PFSK-1 (cell line): ENCODE data around the gene OLFML2A.

Source experiments
- FOXP2 ChIP-seq: optimal IDR thresholded peaks from 2 replicates; pipeline ENCODE3; 2011; ENCODE audit warnings: borderline replicate concordance, control low read depth, inconsistent platforms; ENCODE audit not compliant: insufficient read depth; ENCODE audit errors: extremely low read length, extremely low read depth
- POLR2AphosphoS5 ChIP-seq: IDR thresholded peaks from 2 replicates; pipeline ENCODE4 v1.6.1; 2012; ENCODE audit warnings: low read depth, mild to moderate bottlenecking, control low read depth, low read length, moderate library complexity
- REST ChIP-seq, 2 experiments: IDR thresholded peaks; 2 replicates each; pipeline versions ENCODE4 v1.6.1 to v1.8.0; 2011 to 2012; ENCODE audit warnings: low read depth in 2 of 2, low read length in 2 of 2, control low read depth in 1 of 2, inconsistent platforms in 1 of 2, mild to moderate bottlenecking in 1 of 2, moderate library complexity in 1 of 2; ENCODE audit not compliant: insufficient read depth in 1 of 2
- SIN3A ChIP-seq: IDR thresholded peaks from 2 replicates; pipeline ENCODE4 v1.6.1; 2012; ENCODE audit warnings: mild to moderate bottlenecking, low read length, moderate library complexity, borderline replicate concordance; ENCODE audit not compliant: insufficient read depth
- TAF1 ChIP-seq: IDR thresholded peaks from 2 replicates; pipeline ENCODE4 v1.6.1; 2012; ENCODE audit warnings: low read length, control low read depth, borderline replicate concordance; ENCODE audit not compliant: insufficient read depth

DNA sequence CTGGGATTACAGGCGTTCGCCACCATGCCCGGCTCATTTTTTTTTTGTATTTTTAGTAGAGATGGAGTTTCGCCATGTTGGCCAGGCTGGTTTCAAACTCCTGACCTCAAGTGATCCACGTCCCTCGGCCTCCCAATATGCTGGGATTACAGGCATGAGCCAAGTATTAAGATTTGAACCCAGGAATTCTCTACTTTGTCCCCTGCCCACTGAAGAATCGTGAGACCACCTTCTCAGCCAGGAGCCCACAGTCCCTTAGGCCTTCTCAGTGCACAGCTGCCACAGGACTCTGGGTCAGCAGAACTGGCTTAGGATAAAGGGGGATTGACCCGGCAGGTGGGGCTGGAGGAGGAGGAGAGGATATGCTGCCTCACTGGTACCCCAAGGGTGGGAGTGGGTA, 13.4 kb downstream of the OLFML2A start:
- TF ChIP-seq POLR2AphosphoS5 (no peak), SIN3A (no peak), TAF1 (no peak), REST (IDR thresholded peaks at IDR 0.05; ENCODE audit: insufficient read depth in 1 of 2, low read depth in 2 of 2, low read length in 2 of 2) (no peak), FOXP2 (no peak)
